ENCODE results near the gene SLC66A2. TPM values are rescaled to one million over a fixed set of nuclear protein-coding genes. Genes with fewer than 3 reads are reported as not detected.
A peak's percentile ranks its signal among the peaks of the same experiment; 100 is the strongest.

Gene SLC66A2
- total and polyA plus RNA-seq, 3 donors from 2014 or later: 72.5 to 143 (median 87.0) TPM

DNA sequence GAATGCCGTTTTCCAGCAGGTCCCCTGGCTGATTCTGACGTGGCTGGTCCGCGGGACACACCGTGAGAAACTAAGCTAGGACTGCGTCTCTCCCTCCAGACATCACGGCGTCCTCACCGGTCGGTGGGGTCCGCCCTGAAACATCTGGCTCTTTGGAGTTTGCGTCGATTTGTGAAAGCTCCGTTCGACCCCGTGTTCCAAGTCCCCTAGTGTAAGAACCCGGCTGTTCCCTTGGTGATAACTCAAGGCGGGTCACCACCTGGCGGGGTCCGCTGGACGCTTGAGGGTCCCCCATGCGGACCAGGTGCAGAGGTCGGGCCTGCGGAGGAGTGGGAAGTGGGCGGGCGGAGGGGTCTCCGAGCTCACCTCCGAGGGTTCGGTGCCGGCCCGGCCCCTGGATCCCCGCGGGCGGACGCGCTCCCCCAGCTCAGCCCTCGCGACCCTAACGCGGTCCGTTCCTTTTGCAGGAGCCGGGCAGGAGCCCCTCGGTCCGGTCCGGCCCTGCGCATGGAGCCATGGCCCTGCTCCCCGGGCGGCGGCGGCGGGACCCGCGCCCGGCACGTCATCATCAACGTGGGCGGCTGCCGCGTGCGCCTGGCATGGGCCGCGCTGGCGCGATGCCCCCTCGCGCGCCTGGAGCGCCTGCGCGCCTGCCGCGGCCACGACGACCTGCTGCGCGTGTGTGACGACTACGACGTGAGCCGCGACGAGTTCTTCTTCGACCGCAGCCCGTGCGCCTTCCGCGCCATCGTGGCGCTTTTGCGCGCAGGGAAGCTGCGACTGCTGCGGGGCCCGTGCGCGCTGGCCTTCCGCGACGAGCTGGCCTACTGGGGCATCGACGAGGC lies 88.1 kb downstream of the SLC66A2 start:
- Histone ChIP-seq H3K36me3 (ENCODE audit: low read depth, missing control alignments) (no peaks in the 10 kb centered on the region), H3K9me3 (no peaks in the 10 kb centered on the region), H3K27ac (no peak overlapping the region), H3K4me1 (no peaks in the 10 kb centered on the region), H3K4me3 (peak overlapping the region in 1 of 2 donors; percentile 39), H3K27me3 (no peaks in the 10 kb centered on the region)
- WGBS, 2 donors: 58 to 64% methylated on average over 32 to 102 of the region's 102 CpGs
- peak; percentile 15 for DNase-seq
- intact Hi-C loops (cut with DNase I; ENCODE audit: low total_unique reads): no loop called here
- TF ChIP-seq, protein P1, sequence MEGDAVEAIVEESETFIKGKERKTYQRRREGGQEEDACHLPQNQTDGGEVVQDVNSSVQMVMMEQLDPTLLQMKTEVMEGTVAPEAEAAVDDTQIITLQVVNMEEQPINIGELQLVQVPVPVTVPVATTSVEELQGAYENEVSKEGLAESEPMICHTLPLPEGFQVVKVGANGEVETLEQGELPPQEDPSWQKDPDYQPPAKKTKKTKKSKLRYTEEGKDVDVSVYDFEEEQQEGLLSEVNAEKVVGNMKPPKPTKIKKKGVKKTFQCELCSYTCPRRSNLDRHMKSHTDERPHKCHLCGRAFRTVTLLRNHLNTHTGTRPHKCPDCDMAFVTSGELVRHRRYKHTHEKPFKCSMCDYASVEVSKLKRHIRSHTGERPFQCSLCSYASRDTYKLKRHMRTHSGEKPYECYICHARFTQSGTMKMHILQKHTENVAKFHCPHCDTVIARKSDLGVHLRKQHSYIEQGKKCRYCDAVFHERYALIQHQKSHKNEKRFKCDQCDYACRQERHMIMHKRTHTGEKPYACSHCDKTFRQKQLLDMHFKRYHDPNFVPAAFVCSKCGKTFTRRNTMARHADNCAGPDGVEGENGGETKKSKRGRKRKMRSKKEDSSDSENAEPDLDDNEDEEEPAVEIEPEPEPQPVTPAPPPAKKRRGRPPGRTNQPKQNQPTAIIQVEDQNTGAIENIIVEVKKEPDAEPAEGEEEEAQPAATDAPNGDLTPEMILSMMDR (IDR thresholded peaks at IDR 0.05): no peak
- no peak for TF ChIP-seq POLR2A (IDR thresholded peaks at IDR 0.05)

- H3K27me3 ChIP-seq: no peaks in the 10 kb centered on the region
- DNase-seq: peak; percentile 11
- H3K9me3 ChIP-seq: no peaks in the 10 kb centered on the region
- H3K27ac ChIP-seq: no peak overlapping the region
- H3K4me1 ChIP-seq: no peaks in the 10 kb centered on the region
- H3K36me3 ChIP-seq (ENCODE audit: low read depth, missing control alignments): no peaks in the 10 kb centered on the region
- intact Hi-C loops (cut with DNase I; ENCODE audit: low total_unique reads): no loop called here
- WGBS, 2 donors: 56 to 73% methylated on average over 15 of the region's 15 CpGs
- H3K4me3 ChIP-seq: peak overlapping the region in 1 of 2 donors; percentile 39
- no peak for TF ChIP-seq POLR2A (IDR thresholded peaks at IDR 0.05)
- TF ChIP-seq, protein P1 (IDR thresholded peaks at IDR 0.05): no peak
Measured at GRCh38 chr18:79862562-79862961, 88.9 kb downstream of the SLC66A2 start.

GRCh38 chr18:79861687-79862086 lies 89.8 kb downstream of the SLC66A2 start:
- Histone ChIP-seq H3K9me3 (no peaks in the 10 kb centered on the region), H3K27me3 (no peaks in the 10 kb centered on the region), H3K27ac (no peak overlapping the region), H3K4me3 (no peak overlapping the region), H3K4me1 (no peaks in the 10 kb centered on the region), H3K36me3 (ENCODE audit: low read depth, missing control alignments) (no peaks in the 10 kb centered on the region)
- WGBS, 2 donors: 70 to 72% methylated on average over 2 of the region's 2 CpGs
- DNase-seq: no peak
- TF ChIP-seq, protein P1 (IDR thresholded peaks at IDR 0.05): no peak
- TF ChIP-seq POLR2A (IDR thresholded peaks at IDR 0.05): no peak
- intact Hi-C loops (cut with DNase I; ENCODE audit: low total_unique reads): no loop called here

GRCh38 chr18:79859314-79859713 lies 92.1 kb downstream of the SLC66A2 start:
- WGBS, 2 donors: 83 to 89% methylated on average over 7 of the region's 7 CpGs
- Histone ChIP-seq H3K27me3 (no peaks in the 10 kb centered on the region), H3K36me3 (ENCODE audit: low read depth, missing control alignments) (no peaks in the 10 kb centered on the region)

More at GRCh38 chr18:79859314-79859713, 92.1 kb downstream of the SLC66A2 start:
- H3K9me3 ChIP-seq: no peaks in the 10 kb centered on the region
- intact Hi-C loops (cut with DNase I; ENCODE audit: low total_unique reads): no loop called here
- no peak overlapping the region for H3K27ac ChIP-seq
- no peak overlapping the region for H3K4me3 ChIP-seq
- TF ChIP-seq, protein P1 (IDR thresholded peaks at IDR 0.05): no peak
- no peak for TF ChIP-seq POLR2A (IDR thresholded peaks at IDR 0.05)
- DNase-seq: peak; percentile 4
- no peaks in the 10 kb centered on the region for H3K4me1 ChIP-seq

Measured in testis (tissue), 3 donors.